Renal pelvis (tissue), 4 donors: Measurements from ENCODE around the gene VGLL2. TPM values are rescaled to one million over a fixed set of nuclear protein-coding genes. Genes with fewer than 3 reads are reported as not detected.

Experiments
- DNase-seq: peaks from one replicate; pipeline ENCODE4 v3.0.0-alpha.2; 2013
- polyA plus RNA-seq, 3 donors: library from polyadenylated mRNA; unstranded; fragments of 120-200 nt; gene quantifications; one replicate each; pipeline ENCODE4 v1.2.1, GENCODE V29; 2013; ENCODE audit not compliant: insufficient read length in 3 of 3

VGLL2 gene
- polyA plus RNA-seq, 3 donors: not detected

DNA sequence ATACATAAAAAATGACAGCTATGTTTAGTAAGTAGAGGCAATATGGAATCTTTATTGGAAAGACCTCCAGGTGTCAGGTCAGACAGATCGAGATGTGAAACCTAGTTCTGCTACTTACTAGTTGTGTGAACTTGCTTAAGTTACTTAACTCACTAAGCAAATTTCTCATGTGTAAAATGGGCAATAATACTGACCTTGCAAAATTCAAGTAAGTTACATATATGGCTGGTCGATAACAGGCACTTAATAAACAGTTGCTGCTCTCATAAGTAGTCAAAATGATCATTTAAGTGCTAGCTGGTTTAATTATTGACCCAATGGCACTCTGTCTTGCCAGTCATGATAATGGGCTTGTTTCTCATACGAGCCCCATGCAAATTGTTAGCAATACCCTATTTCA, 46.0 kb downstream of the VGLL2 start:
- no peak for DNase-seq

GRCh38 chr6:117311726-117312125, 46.4 kb downstream of the VGLL2 start:
- no peak for DNase-seq

- peak; percentile 5 for DNase-seq
Measured at GRCh38 chr6:117317261-117317660, 51.9 kb downstream of the VGLL2 start.

Other genes starting within 250 kb of the VGLL2 start
- under 1 TPM; 0.11 to 0.16 (median 0.12) TPM for gene ROS1, start 160.4 kb downstream of the VGLL2 start, polyA plus RNA-seq
- 10 to 100 TPM; 11.1 to 14.9 (median 12.4) TPM for gene DCBLD1, start 217.1 kb downstream of the VGLL2 start, polyA plus RNA-seq